ENCODE data around the gene MCRIP2. TPM values are rescaled to one million over a fixed set of nuclear protein-coding genes. Genes with fewer than 3 reads are reported as not detected.
A peak's percentile ranks its signal among the peaks of the same experiment; 100 is the strongest.
"Not testable (repeated sequence)": the region's sequence is repeated elsewhere in the genome, so short reads cannot be mapped to it uniquely, and the experiment has no call there.

The MCRIP2 gene
- total and polyA plus RNA-seq, 5 donors from 2014 or later, result 10.5 to 23.1 (median 18.2) TPM

- Mint-ChIP-seq H3K4me3 (peak overlapping the region in 2 of 4 donors; percentile 33 to 58), H3K4me1 (peaks cover 2 to 49% (median 11%) of the 10 kb centered on the region in 4 donors), H3K9me3 (no peaks in the 10 kb centered on the region), H3K27me3 (no peaks in the 10 kb centered on the region), H3K36me3 (peaks cover 3% of the 10 kb centered on the region), H3K27ac (no peak overlapping the region)
- DNase-seq (no peak), ATAC-seq (ENCODE audit: low read depth in 2 of 2) (no peak)
- no peaks in the 10 kb centered on the region for H3K27me3 ChIP-seq (ENCODE audit: control insufficient read depth, insufficient read depth, low read length)
- peaks cover 12% of the 10 kb centered on the region for H3K36me3 ChIP-seq (ENCODE audit: control insufficient read depth, insufficient read depth, low read length)
- peaks cover 39% of the 10 kb centered on the region for H3K4me1 ChIP-seq (ENCODE audit: control insufficient read depth, insufficient read depth, low read length, poor library complexity, severe bottlenecking)
- H3K4me3 ChIP-seq (ENCODE audit: low read depth, low read length), result no peak overlapping the region
- H3K27ac ChIP-seq (ENCODE audit: insufficient read depth, low read length, poor library complexity, severe bottlenecking), result no peak overlapping the region
- no peaks in the 10 kb centered on the region for H3K9me3 ChIP-seq (ENCODE audit: control insufficient read depth in 2 of 2, low read length in 2 of 2)
Measured at GRCh38 chr16:686459-687260, 45.0 kb downstream of the MCRIP2 start.

- no peak for DNase-seq
- H3K36me3 Mint-ChIP-seq, result peaks cover 2% of the 10 kb centered on the region
- H3K4me1 ChIP-seq (ENCODE audit: control insufficient read depth, insufficient read depth, low read length, poor library complexity, severe bottlenecking), result peaks cover 36% of the 10 kb centered on the region
- H3K4me3 Mint-ChIP-seq, result peak overlapping the region; percentile 33 to 69 (median 61)
- H3K27me3 ChIP-seq (ENCODE audit: control insufficient read depth, insufficient read depth, low read length), result no peaks in the 10 kb centered on the region
- no peaks in the 10 kb centered on the region for H3K9me3 ChIP-seq (ENCODE audit: control insufficient read depth in 2 of 2, low read length in 2 of 2)
- peaks cover 5% of the 10 kb centered on the region for H3K36me3 ChIP-seq (ENCODE audit: control insufficient read depth, insufficient read depth, low read length)
- no peak overlapping the region for H3K27ac ChIP-seq (ENCODE audit: insufficient read depth, low read length, poor library complexity, severe bottlenecking)
- no peak overlapping the region for H3K27ac Mint-ChIP-seq
- ATAC-seq (ENCODE audit: low read depth in 2 of 2), result no peak
- no peaks in the 10 kb centered on the region for H3K27me3 Mint-ChIP-seq
- peaks cover 2 to 45% (median 10%) of the 10 kb centered on the region in 4 donors for H3K4me1 Mint-ChIP-seq
- H3K4me3 ChIP-seq (ENCODE audit: low read depth, low read length), result no peak overlapping the region
- no peaks in the 10 kb centered on the region for H3K9me3 Mint-ChIP-seq
Measured at GRCh38 chr16:687499-687898, 45.9 kb downstream of the MCRIP2 start.

GRCh38 chr16:689175-689897 is 47.7 kb downstream of the MCRIP2 start:
- Mint-ChIP-seq H3K27me3 (no peaks in the 10 kb centered on the region), H3K4me1 (peaks cover 2 to 37% (median 9%) of the 10 kb centered on the region in 4 donors), H3K36me3 (no peaks in the 10 kb centered on the region), H3K9me3 (no peaks in the 10 kb centered on the region), H3K27ac (peak overlapping the region in 2 of 3 donors; percentile 84 to 90), H3K4me3 (peak overlapping the region; percentile 93 to 98 (median 95))
- Histone ChIP-seq H3K27me3 (ENCODE audit: control insufficient read depth, insufficient read depth, low read length) (no peaks in the 10 kb centered on the region), H3K27ac (ENCODE audit: insufficient read depth, low read length, poor library complexity, severe bottlenecking) (peak overlapping the region; percentile 78), H3K4me1 (ENCODE audit: control insufficient read depth, insufficient read depth, low read length, poor library complexity, severe bottlenecking) (peaks cover 29% of the 10 kb centered on the region), H3K9me3 (ENCODE audit: control insufficient read depth in 2 of 2, low read length in 2 of 2) (no peaks in the 10 kb centered on the region), H3K36me3 (ENCODE audit: control insufficient read depth, insufficient read depth, low read length) (peaks cover 2% of the 10 kb centered on the region), H3K4me3 (ENCODE audit: low read depth, low read length) (peak overlapping the region; percentile 71)
- ATAC-seq (ENCODE audit: low read depth in 2 of 2) (no peak), DNase-seq (no peak)

- H3K4me1 Mint-ChIP-seq, result peaks cover 2 to 40% (median 9%) of the 10 kb centered on the region in 4 donors
- not testable (repeated sequence) for H3K9me3 Mint-ChIP-seq; H3K27ac ChIP-seq (ENCODE audit: insufficient read depth, low read length, poor library complexity, severe bottlenecking); H3K9me3 ChIP-seq (ENCODE audit: control insufficient read depth in 2 of 2, low read length in 2 of 2); H3K36me3 ChIP-seq (ENCODE audit: control insufficient read depth, insufficient read depth, low read length); H3K4me3 ChIP-seq (ENCODE audit: low read depth, low read length); H3K27me3 ChIP-seq (ENCODE audit: control insufficient read depth, insufficient read depth, low read length); ATAC-seq (ENCODE audit: low read depth in 2 of 2); H3K27me3 Mint-ChIP-seq; DNase-seq; H3K36me3 Mint-ChIP-seq
- H3K27ac Mint-ChIP-seq, result peak overlapping the region in 1 of 3 donors; percentile 31
- H3K4me1 ChIP-seq (ENCODE audit: control insufficient read depth, insufficient read depth, low read length, poor library complexity, severe bottlenecking), result peaks cover 37% of the 10 kb centered on the region
- H3K4me3 Mint-ChIP-seq, result peak overlapping the region; percentile 71 to 98 (median 95)
Measured at GRCh38 chr16:691242-691641, 49.6 kb downstream of the MCRIP2 start.

- H3K27me3 Mint-ChIP-seq, result no peaks in the 10 kb centered on the region
- Histone ChIP-seq H3K27ac (ENCODE audit: insufficient read depth, low read length, poor library complexity, severe bottlenecking) (no peak overlapping the region), H3K27me3 (ENCODE audit: control insufficient read depth, insufficient read depth, low read length) (no peaks in the 10 kb centered on the region), H3K36me3 (ENCODE audit: control insufficient read depth, insufficient read depth, low read length) (peaks cover under 1% of the 10 kb centered on the region), H3K9me3 (ENCODE audit: control insufficient read depth in 2 of 2, low read length in 2 of 2) (no peaks in the 10 kb centered on the region), H3K4me3 (ENCODE audit: low read depth, low read length) (no peak overlapping the region), H3K4me1 (ENCODE audit: control insufficient read depth, insufficient read depth, low read length, poor library complexity, severe bottlenecking) (peaks cover 43% of the 10 kb centered on the region)
- H3K4me1 Mint-ChIP-seq, result peaks cover 2 to 47% (median 9%) of the 10 kb centered on the region in 4 donors
- ATAC-seq (ENCODE audit: low read depth in 2 of 2) (no peak), DNase-seq (no peak)
- peak overlapping the region; percentile 24 to 98 (median 60) for H3K4me3 Mint-ChIP-seq
- peak overlapping the region in 2 of 3 donors; percentile 80 to 95 for H3K27ac Mint-ChIP-seq
- H3K9me3 Mint-ChIP-seq, result peaks cover 0 to 1% (median 0%) of the 10 kb centered on the region in 7 donors
- no peaks in the 10 kb centered on the region for H3K36me3 Mint-ChIP-seq
Measured at GRCh38 chr16:692356-693108, 50.9 kb downstream of the MCRIP2 start.

- no peak overlapping the region for H3K4me3 ChIP-seq (ENCODE audit: low read depth, low read length)
- Mint-ChIP-seq H3K4me1 (peaks cover 2 to 48% (median 9%) of the 10 kb centered on the region in 4 donors), H3K27me3 (no peaks in the 10 kb centered on the region), H3K9me3 (peaks cover 0 to 1% (median 0%) of the 10 kb centered on the region in 7 donors), H3K36me3 (no peaks in the 10 kb centered on the region), H3K4me3 (peak overlapping the region in 3 of 4 donors; percentile 15 to 67 (median 61)), H3K27ac (no peak overlapping the region)
- DNase-seq (no peak), ATAC-seq (ENCODE audit: low read depth in 2 of 2) (no peak)
- no peak overlapping the region for H3K27ac ChIP-seq (ENCODE audit: insufficient read depth, low read length, poor library complexity, severe bottlenecking)
- H3K36me3 ChIP-seq (ENCODE audit: control insufficient read depth, insufficient read depth, low read length), result no peaks in the 10 kb centered on the region
- no peaks in the 10 kb centered on the region for H3K27me3 ChIP-seq (ENCODE audit: control insufficient read depth, insufficient read depth, low read length)
- H3K9me3 ChIP-seq (ENCODE audit: control insufficient read depth in 2 of 2, low read length in 2 of 2), result no peaks in the 10 kb centered on the region
- peaks cover 43% of the 10 kb centered on the region for H3K4me1 ChIP-seq (ENCODE audit: control insufficient read depth, insufficient read depth, low read length, poor library complexity, severe bottlenecking)
Measured at GRCh38 chr16:693364-693763, 51.7 kb downstream of the MCRIP2 start.

GRCh38 chr16:693766-694165 is 52.1 kb downstream of the MCRIP2 start:
- H3K4me1 Mint-ChIP-seq, result peaks cover 2 to 47% (median 9%) of the 10 kb centered on the region in 4 donors
- H3K36me3 ChIP-seq (ENCODE audit: control insufficient read depth, insufficient read depth, low read length), result no peaks in the 10 kb centered on the region
- no peak overlapping the region for H3K27ac ChIP-seq (ENCODE audit: insufficient read depth, low read length, poor library complexity, severe bottlenecking)
- H3K4me3 ChIP-seq (ENCODE audit: low read depth, low read length), result no peak overlapping the region
- no peaks in the 10 kb centered on the region for H3K9me3 ChIP-seq (ENCODE audit: control insufficient read depth in 2 of 2, low read length in 2 of 2)
- no peaks in the 10 kb centered on the region for H3K36me3 Mint-ChIP-seq
- peaks cover 44% of the 10 kb centered on the region for H3K4me1 ChIP-seq (ENCODE audit: control insufficient read depth, insufficient read depth, low read length, poor library complexity, severe bottlenecking)
- H3K27ac Mint-ChIP-seq, result no peak overlapping the region
- no peaks in the 10 kb centered on the region for H3K27me3 ChIP-seq (ENCODE audit: control insufficient read depth, insufficient read depth, low read length)
- ATAC-seq (ENCODE audit: low read depth in 2 of 2), result no peak
- H3K9me3 Mint-ChIP-seq, result peaks cover 0 to 1% (median 0%) of the 10 kb centered on the region in 7 donors
- no peaks in the 10 kb centered on the region for H3K27me3 Mint-ChIP-seq
- peak overlapping the region in 3 of 4 donors; percentile 15 to 67 (median 51) for H3K4me3 Mint-ChIP-seq
- peak in 1 of 3 donors; percentile 29 for DNase-seq
